H9 (cell line): Measurements from ENCODE around the gene DLD. TPM values are rescaled to one million over a fixed set of nuclear protein-coding genes. Genes with fewer than 3 reads are reported as not detected.

Source experiments
- DNase-seq: peaks from one replicate; pipeline ENCODE4 v3.0.0-alpha.2; 2017
- H2AFZ ChIP-seq: one replicate; pipeline ENCODE4 v1.6.1; 2013; ENCODE audit warnings: mild to moderate bottlenecking, low read length, control low read depth, moderate library complexity
- H2AK5ac ChIP-seq: 2 replicates; pipeline ENCODE4 v1.6.1; 2013; ENCODE audit warnings: low read length, control low read depth, mixed read lengths; ENCODE audit not compliant: insufficient read length
- H2BK120ac ChIP-seq: one replicate; pipeline ENCODE4 v1.6.1; 2013; ENCODE audit warnings: low read depth, mild to moderate bottlenecking, low read length, control low read depth, inconsistent platforms; ENCODE audit not compliant: poor library complexity, severe bottlenecking
- H2BK12ac ChIP-seq: 2 replicates; pipeline ENCODE4 v1.6.1; 2013; ENCODE audit warnings: low read length, control low read depth, mixed read lengths, low read depth; ENCODE audit not compliant: insufficient read length
- H2BK15ac ChIP-seq: 2 replicates; pipeline ENCODE4 v1.6.1; 2013; ENCODE audit warnings: low read depth, low read length, control low read depth
- H2BK20ac ChIP-seq: one replicate; pipeline ENCODE4 v1.6.1; 2013; ENCODE audit warnings: low read depth, mild to moderate bottlenecking, low read length, control low read depth, inconsistent platforms; ENCODE audit not compliant: poor library complexity, severe bottlenecking
- H2BK5ac ChIP-seq: 2 replicates; pipeline ENCODE4 v1.6.1; 2013; ENCODE audit warnings: low read length, control low read depth, mixed read lengths; ENCODE audit not compliant: insufficient read length
- H3K14ac ChIP-seq: 2 replicates; pipeline ENCODE4 v1.6.1; 2013; ENCODE audit warnings: low read length, control low read depth; ENCODE audit not compliant: insufficient read depth
- H3K18ac ChIP-seq: 2 replicates; pipeline ENCODE4 v1.6.1; 2013; ENCODE audit warnings: low read depth, mild to moderate bottlenecking, mixed read lengths, low read length, control low read depth; ENCODE audit not compliant: insufficient read length
- H3K23ac ChIP-seq: 2 replicates; pipeline ENCODE4 v1.6.1; 2013; ENCODE audit warnings: low read length, control low read depth, mixed read lengths, low read depth; ENCODE audit not compliant: insufficient read length
- H3K23me2 ChIP-seq: 2 replicates; pipeline ENCODE4 v1.6.1; 2013; ENCODE audit warnings: low read depth, mild to moderate bottlenecking, mixed read lengths, low read length, control low read depth; ENCODE audit not compliant: insufficient read length, poor library complexity, severe bottlenecking
- H3K27ac ChIP-seq: 2 replicates; pipeline ENCODE4 v1.5.1; 2013; ENCODE audit warnings: low read length, control low read depth, mixed read lengths, low read depth; ENCODE audit not compliant: insufficient read length
- H3K27me3 ChIP-seq: 2 replicates; pipeline ENCODE4 v1.6.1; 2013; ENCODE audit warnings: low read length, control low read depth, inconsistent platforms; ENCODE audit not compliant: insufficient read depth
- H3K4ac ChIP-seq: 2 replicates; pipeline ENCODE4 v1.6.1; 2013; ENCODE audit warnings: low read depth, mild to moderate bottlenecking, control low read depth, inconsistent platforms, low read length, moderate library complexity
- H3K4me1 ChIP-seq: 2 replicates; pipeline ENCODE4 v1.6.1; 2013; ENCODE audit warnings: low read length, control low read depth, inconsistent platforms; ENCODE audit not compliant: insufficient read depth
- H3K4me2 ChIP-seq: 2 replicates; pipeline ENCODE4 v1.6.1; 2013; ENCODE audit warnings: low read length, control low read depth, mixed read lengths; ENCODE audit not compliant: insufficient read length, insufficient read depth
- H3K56ac ChIP-seq: 2 replicates; pipeline ENCODE4 v1.6.1; 2013; ENCODE audit warnings: low read depth, mild to moderate bottlenecking, mixed read lengths, low read length, control low read depth; ENCODE audit not compliant: insufficient read length
- H3K79me1 ChIP-seq: 2 replicates; pipeline ENCODE4 v1.6.1; 2013; ENCODE audit warnings: low read depth, mild to moderate bottlenecking, moderate library complexity, low read length, control low read depth, inconsistent platforms; ENCODE audit not compliant: insufficient read depth, poor library complexity, severe bottlenecking
- H3K79me2 ChIP-seq: 2 replicates; pipeline ENCODE4 v1.6.1; 2013; ENCODE audit warnings: low read length, control low read depth, inconsistent platforms; ENCODE audit not compliant: insufficient read depth
- H3K9ac ChIP-seq: 2 replicates; pipeline ENCODE4 v1.6.1; 2013; ENCODE audit warnings: low read length, control low read depth, mixed read lengths; ENCODE audit not compliant: insufficient read length; ENCODE audit errors: extremely low read depth
- H3K9me3 ChIP-seq: one replicate; pipeline ENCODE4 v1.6.1; 2013; ENCODE audit warnings: low read depth, low read length, inconsistent platforms; ENCODE audit not compliant: control insufficient read depth
- H3T11ph ChIP-seq: one replicate; pipeline ENCODE4 v1.6.1; 2013; ENCODE audit warnings: mild to moderate bottlenecking, low read length, control low read depth, inconsistent platforms
- H4K20me1 ChIP-seq: one replicate; pipeline ENCODE4 v1.6.1; 2013; ENCODE audit not compliant: control insufficient read depth, insufficient read length, insufficient read depth
- H4K5ac ChIP-seq: 2 replicates; pipeline ENCODE4 v1.6.1; 2013; ENCODE audit warnings: low read depth, mild to moderate bottlenecking, mixed read lengths, low read length, control low read depth; ENCODE audit not compliant: insufficient read length
- H4K8ac ChIP-seq: replicated peaks from 2 replicates; pipeline ENCODE4 v1.6.1; 2013; ENCODE audit warnings: low read length, control low read depth, mixed read lengths, low read depth; ENCODE audit not compliant: insufficient read length
- H4K91ac ChIP-seq: 2 replicates; pipeline ENCODE4 v1.6.1; 2013; ENCODE audit warnings: low read depth, mild to moderate bottlenecking, moderate library complexity, mixed read lengths, low read length, control low read depth; ENCODE audit not compliant: insufficient read length
- H3K27ac Mint-ChIP-seq, 3 experiments: 2 replicates in 2 of 3; 3 replicates in 1 of 3; pipeline ENCODE4 v1.8.0; 2020 to 2021; ENCODE audit warnings: mixed read lengths in 3 of 3, mild to moderate bottlenecking in 1 of 3, moderate library complexity in 1 of 3
- H3K27me3 Mint-ChIP-seq: 2 replicates; pipeline ENCODE4 v1.8.0; 2021; ENCODE audit warnings: low read depth, mild to moderate bottlenecking, moderate library complexity, mixed read lengths
- H3K36me3 Mint-ChIP-seq, 3 experiments: 2 replicates in 2 of 3; 3 replicates in 1 of 3; pipeline ENCODE4 v1.8.0; 2020 to 2021; ENCODE audit warnings: low read depth in 3 of 3, mixed read lengths in 3 of 3; ENCODE audit not compliant: insufficient read depth in 1 of 3
- H3K4me1 Mint-ChIP-seq, 2 experiments: 2 replicates each; pipeline ENCODE4 v1.8.0; 2020; ENCODE audit warnings: mixed read lengths in 2 of 2
- H3K4me3 Mint-ChIP-seq, 2 experiments: 2 replicates in 1 of 2; 3 replicates in 1 of 2; pipeline ENCODE4 v1.8.0; 2020 to 2021; ENCODE audit warnings: mild to moderate bottlenecking in 2 of 2, mixed read lengths in 2 of 2, moderate library complexity in 1 of 2
- H3K9me3 Mint-ChIP-seq, 2 experiments: 2 replicates in 1 of 2; 3 replicates in 1 of 2; pipeline ENCODE4 v1.8.0; 2020; ENCODE audit warnings: mild to moderate bottlenecking in 2 of 2, mixed read lengths in 2 of 2, moderate library complexity in 1 of 2
- WGBS: extraction: QIAGEN DNeasy Blood & Tissue Kit; methylation state at CpG from one replicate; pipeline ENCODE4 v1.1.7; 2013; ENCODE audit warnings: missing lambda C conversion rate, low lambda C conversion rate, mixed read lengths; ENCODE audit not compliant: insufficient read length; ENCODE audit errors: extremely low coverage; 5-methylcytosine and 5-hydroxymethylcytosine counted together
- total RNA-seq: library from RNA; stranded (reverse); gene quantifications from 2 replicates; pipeline ENCODE4 v1.2.1, GENCODE V29; 2021
- TF ChIP-seq, protein P1 (sequence below): fragments of 200-600 bp; sonication (generic); conservative IDR thresholded peaks from 3 replicates; pipeline ENCODE4 v1.8.0; 2021; ENCODE audit warnings: antibody characterized with exemption, mild to moderate bottlenecking

Gene DLD
- total RNA-seq, 1 experiment from 2014 or later = 93.7 TPM

GRCh38 chr7:107964510-107964909, 73.5 kb downstream of the DLD start:
- Histone ChIP-seq H2BK15ac (no peak overlapping the region), H2BK12ac (no peak overlapping the region), H2BK20ac (no peak overlapping the region), H2AFZ (no peak overlapping the region), H3K9me3 (no peaks in the 10 kb centered on the region), H2BK5ac (no peak overlapping the region), H3K27me3 (no peaks in the 10 kb centered on the region), H3K79me2 (no peaks in the 10 kb centered on the region), H4K91ac (no peak overlapping the region), H3K23me2 (no peaks in the 10 kb centered on the region), H2AK5ac (no peak overlapping the region), H3T11ph (no peak overlapping the region), H4K20me1 (no peaks in the 10 kb centered on the region), H4K5ac (no peak overlapping the region), H3K79me1 (no peaks in the 10 kb centered on the region), H2BK120ac (no peak overlapping the region), H4K8ac (no peak overlapping the region), H3K14ac (no peak overlapping the region), H3K9ac (no peak overlapping the region), H3K4me2 (no peak overlapping the region), H3K18ac (no peak overlapping the region), H3K4me1 (peaks cover 5% of the 10 kb centered on the region; the same call in 1 of the 2 replicates), H3K4ac (no peak overlapping the region), H3K56ac (no peak overlapping the region), H3K23ac (no peak overlapping the region), H3K27ac (no peak overlapping the region)
- no CpG with 5 or more reads among the region's 11 CpGs for WGBS
- H3K27me3 Mint-ChIP-seq = no peaks in the 10 kb centered on the region
- TF ChIP-seq, protein P1, sequence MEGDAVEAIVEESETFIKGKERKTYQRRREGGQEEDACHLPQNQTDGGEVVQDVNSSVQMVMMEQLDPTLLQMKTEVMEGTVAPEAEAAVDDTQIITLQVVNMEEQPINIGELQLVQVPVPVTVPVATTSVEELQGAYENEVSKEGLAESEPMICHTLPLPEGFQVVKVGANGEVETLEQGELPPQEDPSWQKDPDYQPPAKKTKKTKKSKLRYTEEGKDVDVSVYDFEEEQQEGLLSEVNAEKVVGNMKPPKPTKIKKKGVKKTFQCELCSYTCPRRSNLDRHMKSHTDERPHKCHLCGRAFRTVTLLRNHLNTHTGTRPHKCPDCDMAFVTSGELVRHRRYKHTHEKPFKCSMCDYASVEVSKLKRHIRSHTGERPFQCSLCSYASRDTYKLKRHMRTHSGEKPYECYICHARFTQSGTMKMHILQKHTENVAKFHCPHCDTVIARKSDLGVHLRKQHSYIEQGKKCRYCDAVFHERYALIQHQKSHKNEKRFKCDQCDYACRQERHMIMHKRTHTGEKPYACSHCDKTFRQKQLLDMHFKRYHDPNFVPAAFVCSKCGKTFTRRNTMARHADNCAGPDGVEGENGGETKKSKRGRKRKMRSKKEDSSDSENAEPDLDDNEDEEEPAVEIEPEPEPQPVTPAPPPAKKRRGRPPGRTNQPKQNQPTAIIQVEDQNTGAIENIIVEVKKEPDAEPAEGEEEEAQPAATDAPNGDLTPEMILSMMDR = no peak
- H3K4me1 Mint-ChIP-seq = peaks cover 14 to 15% of the 10 kb centered on the region in 2 experiments
- H3K9me3 Mint-ChIP-seq = no peaks in the 10 kb centered on the region
- peak overlapping the region in 1 of 3 experiments; percentile 70; a peak in 1 of 7 replicates for H3K27ac Mint-ChIP-seq
- H3K36me3 Mint-ChIP-seq = peaks cover 20 to 61% (median 47%) of the 10 kb centered on the region in 3 experiments; a peak in 6 of 7 replicates
- no peak for DNase-seq
- no peak overlapping the region for H3K4me3 Mint-ChIP-seq
